LNCaP clone FGC (cell line): Measurements from ENCODE around the gene VWA5B1.

Experiments
- DNase-seq: peaks from one replicate; pipeline ENCODE4 v3.0.0-alpha.2; 2011; ENCODE audit warnings: low read depth
- H3K4me3 ChIP-seq: 2 replicates; pipeline ENCODE4 v1.5.1; 2011; ENCODE audit warnings: mild to moderate bottlenecking, low read depth, low read length, control low read depth
- CTCF ChIP-seq: IDR thresholded peaks from 2 replicates; pipeline ENCODE4 v1.5.1; 2012; ENCODE audit warnings: mild to moderate bottlenecking; ENCODE audit not compliant: control insufficient read depth, insufficient read depth; ENCODE audit errors: extremely low read depth

Gene VWA5B1

GRCh38 chr1:20255666-20256065, 35.0 kb upstream of the VWA5B1 start:
- TF ChIP-seq CTCF: no peak
- no peak overlapping the region for H3K4me3 ChIP-seq
- peak; percentile 69 for DNase-seq

GRCh38 chr1:20259646-20260045, 31.0 kb upstream of the VWA5B1 start:
- no peak overlapping the region for H3K4me3 ChIP-seq
- no peak for DNase-seq
- no peak for TF ChIP-seq CTCF

- TF ChIP-seq CTCF: no peak
Measured at GRCh38 chr1:20261095-20261494, 29.6 kb upstream of the VWA5B1 start.

GRCh38 chr1:20262810-20263534, 27.7 kb upstream of the VWA5B1 start:
- DNase-seq: no peak
- TF ChIP-seq CTCF: no peak
- H3K4me3 ChIP-seq: no peak overlapping the region

More at GRCh38 chr1:20261095-20261494, 29.6 kb upstream of the VWA5B1 start:
- no peak overlapping the region for H3K4me3 ChIP-seq
- DNase-seq: no peak

- TF ChIP-seq CTCF: no peak
- no peak overlapping the region for H3K4me3 ChIP-seq
Measured at GRCh38 chr1:20265250-20265649, 25.4 kb upstream of the VWA5B1 start.

GRCh38 chr1:20266141-20266540, 24.5 kb upstream of the VWA5B1 start:
- no peak for TF ChIP-seq CTCF
- DNase-seq: no peak

More at GRCh38 chr1:20265250-20265649, 25.4 kb upstream of the VWA5B1 start:
- no peak for DNase-seq

GRCh38 chr1:20266642-20267041, 24.0 kb upstream of the VWA5B1 start:
- no peak for DNase-seq
- TF ChIP-seq CTCF: no peak
- no peak overlapping the region for H3K4me3 ChIP-seq

More at GRCh38 chr1:20266141-20266540, 24.5 kb upstream of the VWA5B1 start:
- H3K4me3 ChIP-seq: no peak overlapping the region
